Loucy (cell line): ENCODE measurements around the gene POLA1.

Experiments used
- H2AFZ ChIP-seq: fragments of 200-600 bp; sonication (generic); 2 replicates; pipeline ENCODE4 v1.6.0; 2016; ENCODE audit warnings: antibody characterized with exemption, mild to moderate bottlenecking, low read length, moderate library complexity
- H3F3A ChIP-seq: fragments of 200-600 bp; 2 replicates; pipeline ENCODE4 v1.6.0; 2016; ENCODE audit warnings: antibody characterized with exemption, low read depth, mild to moderate bottlenecking
- H3K27me3 ChIP-seq: fragments of 200-600 bp; sonication (generic); 2 replicates; pipeline ENCODE4 v1.6.1; 2014; ENCODE audit warnings: low read length, mild to moderate bottlenecking; ENCODE audit not compliant: insufficient read depth, poor library complexity, severe bottlenecking
- H3K36me3 ChIP-seq: fragments of 200-600 bp; sonication (generic); 2 replicates; pipeline ENCODE4 v1.6.1; 2016; ENCODE audit warnings: low read length; ENCODE audit not compliant: insufficient read depth
- H3K4me1 ChIP-seq: fragments of 200-600 bp; sonication (generic); 2 replicates; pipeline ENCODE4 v1.5.1; 2014; ENCODE audit warnings: low read length, mild to moderate bottlenecking; ENCODE audit not compliant: insufficient read depth, poor library complexity, severe bottlenecking
- H3K4me2 ChIP-seq: fragments of 200-600 bp; sonication (generic); 2 replicates; pipeline ENCODE4 v1.6.0; 2014; ENCODE audit warnings: antibody characterized with exemption, low read length, low read depth, mild to moderate bottlenecking; ENCODE audit not compliant: poor library complexity, severe bottlenecking
- H3K4me3 ChIP-seq: fragments of 200-600 bp; sonication (generic); 2 replicates; pipeline ENCODE4 v1.5.1; 2014; ENCODE audit warnings: low read length, mild to moderate bottlenecking, mixed read lengths; ENCODE audit not compliant: poor library complexity, severe bottlenecking
- H3K79me2 ChIP-seq: fragments of 200-600 bp; sonication (generic); 2 replicates; pipeline ENCODE4 v1.6.1; 2014; ENCODE audit warnings: low read length; ENCODE audit not compliant: insufficient read depth
- H3K9ac ChIP-seq: fragments of 200-600 bp; sonication (generic); 2 replicates; pipeline ENCODE4 v1.6.0; 2014; ENCODE audit warnings: mild to moderate bottlenecking, low read depth, low read length, moderate library complexity; ENCODE audit not compliant: poor library complexity, severe bottlenecking
- H3K9me2 ChIP-seq: fragments of 200-600 bp; sonication (generic); replicated peaks from 2 replicates; pipeline ENCODE4 v1.6.1; 2016; ENCODE audit warnings: low read depth, low read length, mixed read lengths
- H3K9me3 ChIP-seq: fragments of 200-600 bp; sonication (generic); 2 replicates; pipeline ENCODE4 v1.6.1; 2014; ENCODE audit warnings: mild to moderate bottlenecking, antibody characterized with exemption, low read length, low read depth; ENCODE audit not compliant: insufficient read depth
- H4K20me1 ChIP-seq: fragments of 200-600 bp; sonication (generic); 2 replicates; pipeline ENCODE4 v1.6.0; 2014; ENCODE audit warnings: antibody characterized with exemption, low read length, mild to moderate bottlenecking; ENCODE audit not compliant: insufficient read depth, poor library complexity, severe bottlenecking
- EZH2phosphoT487 ChIP-seq: fragments of 200-600 bp; IDR thresholded peaks from 2 replicates; pipeline ENCODE4 v1.6.1; 2018; ENCODE audit warnings: antibody characterized with exemption, mild to moderate bottlenecking, moderate library complexity, borderline replicate concordance
- TF ChIP-seq, protein P1 (sequence below): fragments of 200-600 bp; sonication (generic); conservative IDR thresholded peaks from 2 replicates; pipeline ENCODE4 v1.5.1; 2014; ENCODE audit warnings: mild to moderate bottlenecking, antibody characterized with exemption, low read length

The POLA1 gene

DNA sequence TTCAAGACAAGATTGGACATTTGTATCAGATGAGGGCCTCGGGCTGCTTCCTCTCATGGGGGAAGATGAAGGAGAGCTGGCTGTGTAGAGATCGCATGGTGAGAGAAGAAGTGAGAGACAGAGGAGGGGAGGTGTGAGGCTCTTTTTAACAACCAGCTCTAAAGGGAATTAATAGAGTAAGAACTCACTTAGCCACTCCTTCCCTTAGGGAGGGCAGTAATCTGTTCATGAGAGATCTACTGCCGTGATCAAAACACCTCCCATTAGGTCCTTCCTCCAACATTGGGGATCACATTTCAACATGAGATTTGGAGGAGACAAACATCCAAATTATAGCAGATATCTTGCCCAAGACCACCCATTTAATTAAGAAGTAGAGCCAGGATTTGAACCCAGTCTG, 225.0 kb downstream of the POLA1 start:
- Histone ChIP-seq H3K9me3 (no peaks in the 10 kb centered on the region), H3K4me3 (no peak overlapping the region), H3K9me2 (no peaks in the 10 kb centered on the region), H3K9ac (no peak overlapping the region), H3K4me2 (no peak overlapping the region), H3F3A (no peaks in the 10 kb centered on the region), H4K20me1 (no peaks in the 10 kb centered on the region), H3K36me3 (no peaks in the 10 kb centered on the region), H3K27me3 (no peaks in the 10 kb centered on the region), H3K4me1 (no peaks in the 10 kb centered on the region), H2AFZ (no peak overlapping the region), H3K79me2 (no peaks in the 10 kb centered on the region)
- TF ChIP-seq, protein P1, sequence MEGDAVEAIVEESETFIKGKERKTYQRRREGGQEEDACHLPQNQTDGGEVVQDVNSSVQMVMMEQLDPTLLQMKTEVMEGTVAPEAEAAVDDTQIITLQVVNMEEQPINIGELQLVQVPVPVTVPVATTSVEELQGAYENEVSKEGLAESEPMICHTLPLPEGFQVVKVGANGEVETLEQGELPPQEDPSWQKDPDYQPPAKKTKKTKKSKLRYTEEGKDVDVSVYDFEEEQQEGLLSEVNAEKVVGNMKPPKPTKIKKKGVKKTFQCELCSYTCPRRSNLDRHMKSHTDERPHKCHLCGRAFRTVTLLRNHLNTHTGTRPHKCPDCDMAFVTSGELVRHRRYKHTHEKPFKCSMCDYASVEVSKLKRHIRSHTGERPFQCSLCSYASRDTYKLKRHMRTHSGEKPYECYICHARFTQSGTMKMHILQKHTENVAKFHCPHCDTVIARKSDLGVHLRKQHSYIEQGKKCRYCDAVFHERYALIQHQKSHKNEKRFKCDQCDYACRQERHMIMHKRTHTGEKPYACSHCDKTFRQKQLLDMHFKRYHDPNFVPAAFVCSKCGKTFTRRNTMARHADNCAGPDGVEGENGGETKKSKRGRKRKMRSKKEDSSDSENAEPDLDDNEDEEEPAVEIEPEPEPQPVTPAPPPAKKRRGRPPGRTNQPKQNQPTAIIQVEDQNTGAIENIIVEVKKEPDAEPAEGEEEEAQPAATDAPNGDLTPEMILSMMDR = no peak

DNA sequence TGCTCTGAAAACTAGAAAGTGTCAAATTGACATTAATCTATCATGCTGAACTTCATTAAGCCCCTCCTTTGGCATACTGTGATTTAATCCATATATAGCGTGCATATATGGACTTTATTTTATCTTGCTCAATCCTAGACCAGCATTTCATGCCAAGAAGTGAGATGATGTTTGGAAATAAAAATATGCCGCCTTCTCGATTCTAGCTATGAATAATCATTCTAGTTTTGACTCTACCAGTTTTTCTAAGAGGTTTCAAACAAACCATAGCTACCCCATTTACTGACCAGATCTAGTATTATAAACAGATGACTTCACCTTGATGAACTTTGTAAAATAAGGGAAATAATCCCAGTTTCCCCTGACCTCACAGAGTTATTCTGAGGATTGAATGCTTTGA, 227.1 kb downstream of the POLA1 start:
- H3K27me3 ChIP-seq = no peaks in the 10 kb centered on the region

DNA sequence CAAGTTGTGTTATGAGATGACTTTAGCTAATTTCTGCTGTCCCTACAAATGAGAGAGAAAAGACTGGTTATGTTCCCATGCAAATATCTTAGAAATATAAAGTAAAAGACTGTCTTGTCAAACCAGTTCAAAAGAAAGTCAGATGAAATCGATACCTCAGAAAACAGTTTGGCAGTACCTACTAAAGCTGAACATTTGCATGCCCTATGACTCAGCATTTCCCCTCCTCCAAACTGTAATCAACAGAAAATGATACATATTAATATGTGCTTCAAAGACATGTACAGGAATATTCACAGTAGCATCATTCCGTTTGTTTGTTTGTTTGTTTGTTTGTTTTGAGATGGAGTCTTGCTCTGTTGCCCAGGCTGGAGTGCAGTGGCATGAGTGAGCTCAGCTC, 231.7 kb downstream of the POLA1 start:
- no peaks in the 10 kb centered on the region for H3K36me3 ChIP-seq

More for the DNA sequence above, 227.1 kb downstream of the POLA1 start:
- H2AFZ ChIP-seq = no peak overlapping the region
- no peak for TF ChIP-seq EZH2phosphoT487
- TF ChIP-seq, protein P1 = no peak
- H3K4me3 ChIP-seq = no peak overlapping the region
- H3K9me3 ChIP-seq = no peaks in the 10 kb centered on the region
- no peaks in the 10 kb centered on the region for H4K20me1 ChIP-seq
- no peaks in the 10 kb centered on the region for H3K9me2 ChIP-seq
- H3K36me3 ChIP-seq = no peaks in the 10 kb centered on the region
- peaks cover 12% of the 10 kb centered on the region for H3K4me1 ChIP-seq
- no peaks in the 10 kb centered on the region for H3F3A ChIP-seq
- no peak overlapping the region for H3K9ac ChIP-seq
- H3K79me2 ChIP-seq = no peaks in the 10 kb centered on the region
- H3K4me2 ChIP-seq = no peak overlapping the region

More for the DNA sequence above, 231.7 kb downstream of the POLA1 start:
- no peaks in the 10 kb centered on the region for H4K20me1 ChIP-seq
- TF ChIP-seq EZH2phosphoT487 = no peak
- TF ChIP-seq, protein P1 = no peak
- no peak overlapping the region for H3K4me3 ChIP-seq
- no peaks in the 10 kb centered on the region for H3K27me3 ChIP-seq
- no peaks in the 10 kb centered on the region for H3K79me2 ChIP-seq
- H3K9ac ChIP-seq = no peak overlapping the region
- no peaks in the 10 kb centered on the region for H3K9me3 ChIP-seq
- no peaks in the 10 kb centered on the region for H3F3A ChIP-seq
- H2AFZ ChIP-seq = no peak overlapping the region
- H3K4me1 ChIP-seq = peaks cover 12% of the 10 kb centered on the region
- H3K9me2 ChIP-seq = no peaks in the 10 kb centered on the region
- no peak overlapping the region for H3K4me2 ChIP-seq
